ENCODE data around the gene EML6.

The EML6 gene

GRCh38 chr2:54704688-54705605 lies 18.5 kb upstream of the EML6 start:
- no peak for DNase-seq (ENCODE audit: low read depth in 2 of 2, low spot score in 1 of 2)

- DNase-seq (ENCODE audit: low read depth in 2 of 2, low spot score in 1 of 2) = no peak
These were observed 16.8 kb upstream of the EML6 start for GRCh38 chr2:54706622-54707021.

GRCh38 chr2:54708584-54709335 lies 14.7 kb upstream of the EML6 start:
- no peak for DNase-seq (ENCODE audit: low read depth in 2 of 2, low spot score in 1 of 2)

GRCh38 chr2:54709336-54709809 lies 14.1 kb upstream of the EML6 start:
- no peak for DNase-seq (ENCODE audit: low read depth in 2 of 2, low spot score in 1 of 2)

- no peak for DNase-seq (ENCODE audit: low read depth in 2 of 2, low spot score in 1 of 2)
These were observed 13.2 kb upstream of the EML6 start for GRCh38 chr2:54710216-54710615.

GRCh38 chr2:54712516-54712915 lies 10.9 kb upstream of the EML6 start:
- no peak for DNase-seq (ENCODE audit: low read depth in 2 of 2, low spot score in 1 of 2)

GRCh38 chr2:54714996-54715395 lies 8.5 kb upstream of the EML6 start:
- no peak for DNase-seq (ENCODE audit: low read depth in 2 of 2, low spot score in 1 of 2)

- no peak for DNase-seq (ENCODE audit: low read depth in 2 of 2, low spot score in 1 of 2)
These were observed 7.1 kb upstream of the EML6 start for GRCh38 chr2:54716375-54716774.

GRCh38 chr2:54720563-54720962 lies 2.9 kb upstream of the EML6 start:
- no peak for DNase-seq (ENCODE audit: low read depth in 2 of 2, low spot score in 1 of 2)

GRCh38 chr2:54722641-54723040 lies 821 bp upstream of the EML6 start:
- no peak for DNase-seq (ENCODE audit: low read depth in 2 of 2, low spot score in 1 of 2)

- no peak for DNase-seq (ENCODE audit: low read depth in 2 of 2, low spot score in 1 of 2)
These were observed 616 bp downstream of the EML6 start for GRCh38 chr2:54723996-54724559.

GRCh38 chr2:54724560-54725342 lies 1.3 kb downstream of the EML6 start:
- no peak for DNase-seq (ENCODE audit: low read depth in 2 of 2, low spot score in 1 of 2)

- DNase-seq (ENCODE audit: low read depth in 2 of 2, low spot score in 1 of 2) = no peak
These were observed 2.1 kb downstream of the EML6 start for GRCh38 chr2:54725343-54726099.

GRCh38 chr2:54726431-54726830 lies 3.0 kb downstream of the EML6 start:
- no peak for DNase-seq (ENCODE audit: low read depth in 2 of 2, low spot score in 1 of 2)

- DNase-seq (ENCODE audit: low read depth in 2 of 2, low spot score in 1 of 2) = no peak
These were observed 3.5 kb downstream of the EML6 start for GRCh38 chr2:54726940-54727339.

GRCh38 chr2:54728669-54729120 lies 5.2 kb downstream of the EML6 start:
- no peak for DNase-seq (ENCODE audit: low read depth in 2 of 2, low spot score in 1 of 2)

- DNase-seq (ENCODE audit: low read depth in 2 of 2, low spot score in 1 of 2) = no peak
These were observed 12.2 kb downstream of the EML6 start for GRCh38 chr2:54735636-54736035.

GRCh38 chr2:54738281-54738680 lies 14.8 kb downstream of the EML6 start:
- DNase-seq (ENCODE audit: low read depth in 2 of 2, low spot score in 1 of 2) = no peak

- DNase-seq (ENCODE audit: low read depth in 2 of 2, low spot score in 1 of 2) = no peak
These were observed 16.9 kb downstream of the EML6 start for GRCh38 chr2:54740333-54740732.

GRCh38 chr2:54741250-54741649 lies 17.8 kb downstream of the EML6 start:
- no peak for DNase-seq (ENCODE audit: low read depth in 2 of 2, low spot score in 1 of 2)
